ENCODE results near the gene PTGS2. TPM values are rescaled to one million over a fixed set of nuclear protein-coding genes. Genes with fewer than 3 reads are reported as not detected.

PTGS2 gene
- total RNA-seq, 4 donors from 2014 or later: 5.9 to 28.3 (median 8.3) TPM

DNA sequence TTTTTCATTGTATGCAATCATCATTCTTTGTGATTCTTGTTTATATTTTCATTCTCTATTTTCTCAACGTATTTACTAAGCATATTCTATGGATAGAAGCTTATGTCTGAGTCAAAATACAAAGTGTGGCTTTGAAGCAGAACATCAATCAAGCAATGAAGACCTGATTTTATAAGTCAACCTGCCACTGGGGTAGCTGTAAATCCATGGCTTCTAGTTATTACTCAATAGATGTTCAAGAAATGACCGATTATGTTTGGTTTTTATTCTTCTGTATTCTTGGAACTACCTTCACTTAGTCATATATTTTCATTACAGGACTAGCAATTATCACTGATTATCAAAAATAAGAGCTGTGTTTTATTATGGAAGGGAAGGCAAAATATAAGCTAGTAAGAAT, 20.5 kb upstream of the PTGS2 start:
- H3K4me1 ChIP-seq: no peaks in the 10 kb centered on the region

DNA sequence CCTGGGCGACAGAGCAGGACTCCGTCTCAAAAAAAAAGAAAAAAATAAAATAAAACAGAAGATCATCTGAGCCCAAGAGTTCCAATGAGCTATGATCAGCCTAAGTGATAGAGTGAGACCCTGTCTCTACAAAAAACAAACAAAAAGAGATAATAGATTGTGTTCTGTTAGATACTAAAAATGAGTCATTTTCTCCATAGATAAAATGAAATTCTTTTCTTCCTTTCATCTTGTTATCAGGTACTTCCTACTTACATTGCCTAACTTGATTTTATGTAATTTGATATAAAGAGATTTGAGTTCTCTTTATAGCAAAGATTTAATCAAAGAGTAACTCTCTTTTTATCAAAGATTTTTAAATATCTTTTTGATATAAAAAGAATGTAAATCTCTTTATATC, 19.3 kb upstream of the PTGS2 start:
- WGBS, 2 donors (ENCODE audit: low coverage in 1 of 2): 80 to 86% methylated on average over 2 of the region's 2 CpGs
- in situ Hi-C loops (cut with MboI; ENCODE audit: low pct_ligation_motif_present in 1 of 4, low pct_unique_long_range_greater_than_20kb in 1 of 4, low sequenced_read_pairs in 3 of 4): loop anchor here in 1 of 4 donors (25.0 kb wide), 1 partner anchor 212 kb away; no protein-coding TSS in a partner anchor

More for the DNA sequence above, 20.5 kb upstream of the PTGS2 start:
- H3K27ac ChIP-seq: no peak overlapping the region
- no peaks in the 10 kb centered on the region for H3K27me3 ChIP-seq
- H3K36me3 ChIP-seq: no peaks in the 10 kb centered on the region
- in situ Hi-C loops (cut with MboI; ENCODE audit: low pct_ligation_motif_present in 1 of 4, low pct_unique_long_range_greater_than_20kb in 1 of 4, low sequenced_read_pairs in 3 of 4) (loop anchor here in 1 of 4 donors (25.0 kb wide), 1 partner anchor 287 kb away; no protein-coding TSS in a partner anchor), intact Hi-C loops (cut with DNase I; ENCODE audit: low total_unique reads) (no loop called here)
- 41 to 59% methylated on average over 2 of the region's 2 CpGs for WGBS, 2 donors (ENCODE audit: low coverage in 1 of 2)
- no peaks in the 10 kb centered on the region for H3K9me3 ChIP-seq
- DNase-seq: no peak
- TF ChIP-seq POLR2AphosphoS5 (IDR thresholded peaks at IDR 0.05) (no peak), POLR2A (IDR thresholded peaks at IDR 0.05) (no peak), EP300 (IDR thresholded peaks at IDR 0.05; ENCODE audit: low read depth) (no peak)
- H3K4me3 ChIP-seq: no peak overlapping the region

GRCh38 chr1:186689907-186690306, 9.7 kb upstream of the PTGS2 start:
- in situ Hi-C loops (cut with MboI; ENCODE audit: low pct_ligation_motif_present in 1 of 4, low pct_unique_long_range_greater_than_20kb in 1 of 4, low sequenced_read_pairs in 3 of 4): loop anchor here in 1 of 4 donors (25.0 kb wide), 1 partner anchor 203 kb away; no protein-coding TSS in a partner anchor
- no peak overlapping the region for H3K27ac ChIP-seq
- no peak for DNase-seq
- 62 to 71% methylated on average over 3 of the region's 3 CpGs for WGBS, 2 donors (ENCODE audit: low coverage in 1 of 2)
- H3K4me1 ChIP-seq: no peaks in the 10 kb centered on the region
- H3K27me3 ChIP-seq: no peaks in the 10 kb centered on the region
- no peaks in the 10 kb centered on the region for H3K9me3 ChIP-seq
- intact Hi-C loops (cut with DNase I; ENCODE audit: low total_unique reads): no loop called here
- no peak for TF ChIP-seq POLR2A (IDR thresholded peaks at IDR 0.05)
- no peak for TF ChIP-seq EP300 (IDR thresholded peaks at IDR 0.05; ENCODE audit: low read depth)
- TF ChIP-seq CTCF (IDR thresholded peaks at IDR 0.05): no peak
- TF ChIP-seq POLR2AphosphoS5 (IDR thresholded peaks at IDR 0.05): no peak
- H3K36me3 ChIP-seq: no peaks in the 10 kb centered on the region
- no peak overlapping the region for H3K4me3 ChIP-seq

More for the DNA sequence above, 19.3 kb upstream of the PTGS2 start:
- Histone ChIP-seq H3K36me3 (no peaks in the 10 kb centered on the region), H3K27me3 (no peaks in the 10 kb centered on the region), H3K4me1 (no peaks in the 10 kb centered on the region), H3K4me3 (no peak overlapping the region), H3K27ac (no peak overlapping the region), H3K9me3 (no peaks in the 10 kb centered on the region)
- TF ChIP-seq POLR2A (IDR thresholded peaks at IDR 0.05) (no peak), POLR2AphosphoS5 (IDR thresholded peaks at IDR 0.05) (no peak), EP300 (IDR thresholded peaks at IDR 0.05; ENCODE audit: low read depth) (no peak), CTCF (IDR thresholded peaks at IDR 0.05) (no peak)
- intact Hi-C loops (cut with DNase I; ENCODE audit: low total_unique reads): no loop called here
- no peak for DNase-seq

DNA sequence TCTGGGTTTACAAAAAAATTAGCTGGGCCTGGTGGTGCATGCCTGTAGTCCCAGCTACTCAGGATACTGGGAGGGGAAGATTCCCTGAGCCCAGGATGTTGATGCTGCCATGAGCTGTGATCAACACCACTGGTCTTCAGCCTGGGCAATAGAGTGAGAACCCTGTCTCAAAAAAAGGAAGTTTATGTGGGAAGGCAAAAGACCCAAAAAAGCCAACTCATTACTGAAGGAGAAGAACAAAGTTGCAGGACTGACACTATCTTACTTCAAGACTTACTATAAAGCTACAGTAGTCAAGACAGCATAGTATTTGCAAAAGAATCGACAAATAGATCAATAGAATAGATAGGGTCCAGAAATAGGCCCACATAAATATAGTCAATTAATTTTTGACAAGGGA, 9.2 kb upstream of the PTGS2 start:
- Histone ChIP-seq H3K4me1 (no peaks in the 10 kb centered on the region), H3K9me3 (no peaks in the 10 kb centered on the region), H3K36me3 (no peaks in the 10 kb centered on the region), H3K4me3 (no peak overlapping the region), H3K27me3 (no peaks in the 10 kb centered on the region), H3K27ac (no peak overlapping the region)
- intact Hi-C loops (cut with DNase I; ENCODE audit: low total_unique reads) (no loop called here), in situ Hi-C loops (cut with MboI; ENCODE audit: low pct_ligation_motif_present in 1 of 4, low pct_unique_long_range_greater_than_20kb in 1 of 4, low sequenced_read_pairs in 3 of 4) (loop anchor here in 1 of 4 donors (25.0 kb wide), 1 partner anchor 202 kb away; no protein-coding TSS in a partner anchor)
- TF ChIP-seq EP300 (IDR thresholded peaks at IDR 0.05; ENCODE audit: low read depth) (no peak), POLR2A (IDR thresholded peaks at IDR 0.05) (no peak)
- no peak for DNase-seq
- WGBS, 2 donors (ENCODE audit: low coverage in 1 of 2): 59 to 70% methylated on average over 1 of the region's 1 CpG

GRCh38 chr1:186683652-186684410, 3.6 kb upstream of the PTGS2 start:
- Histone ChIP-seq H3K4me1 (peaks cover 0 to 11% (median 0%) of the 10 kb centered on the region in 4 donors), H3K27me3 (peaks cover 18% of the 10 kb centered on the region), H3K4me3 (no peak overlapping the region), H3K27ac (no peak overlapping the region), H3K9me3 (no peaks in the 10 kb centered on the region), H3K36me3 (no peaks in the 10 kb centered on the region)
- TF ChIP-seq CTCF (IDR thresholded peaks at IDR 0.05) (no peak), POLR2AphosphoS5 (IDR thresholded peaks at IDR 0.05) (no peak), EP300 (IDR thresholded peaks at IDR 0.05; ENCODE audit: low read depth) (no peak), POLR2A (IDR thresholded peaks at IDR 0.05) (no peak)
- intact Hi-C loops (cut with DNase I; ENCODE audit: low total_unique reads) (no loop called here), in situ Hi-C loops (cut with MboI; ENCODE audit: low pct_ligation_motif_present in 1 of 4, low pct_unique_long_range_greater_than_20kb in 1 of 4, low sequenced_read_pairs in 3 of 4) (loop anchor here in 1 of 4 donors (25.0 kb wide), 1 partner anchor 197 kb away; no protein-coding TSS in a partner anchor)
- no peak for DNase-seq
- WGBS, 2 donors (ENCODE audit: low coverage in 1 of 2): 78 to 81% methylated on average over 6 of the region's 6 CpGs

All from transverse colon (tissue), 4 donors.